H1 (cell line): ENCODE data around the gene KRT81.

Experiments
- ATF3 ChIP-seq: IDR thresholded peaks from 2 replicates; pipeline ENCODE4 v1.6.1; 2011; ENCODE audit warnings: low read depth, mild to moderate bottlenecking, low read length; ENCODE audit not compliant: insufficient read depth
- CHD2 ChIP-seq: IDR thresholded peaks from 2 replicates; pipeline ENCODE4 v1.6.1; 2012; ENCODE audit warnings: low read length, improper control_type of control experiment
- CTBP2 ChIP-seq: IDR thresholded peaks from 2 replicates; pipeline ENCODE4 v1.7.0; 2011; ENCODE audit warnings: borderline replicate concordance, mild to moderate bottlenecking, moderate library complexity, mixed read lengths, low read length; ENCODE audit not compliant: insufficient read depth, insufficient read length
- CTCF ChIP-seq, 3 experiments: IDR thresholded peaks; 1 replicate in 2 of 3; 2 replicates in 1 of 3; pipeline versions ENCODE4 v1.5.1 to v1.6.1; 2011; ENCODE audit warnings: low read length in 3 of 3, mild to moderate bottlenecking in 3 of 3, inconsistent platforms in 2 of 3, low read depth in 1 of 3, moderate library complexity in 1 of 3; ENCODE audit not compliant: insufficient read depth in 1 of 3; ENCODE audit errors: control extremely low read depth in 1 of 3
- E2F6 ChIP-seq: IDR thresholded peaks from 2 replicates; pipeline ENCODE4 v1.6.1; 2012; ENCODE audit warnings: inconsistent platforms
- EP300 ChIP-seq, 2 experiments: IDR thresholded peaks; 1 replicate in 1 of 2; 2 replicates in 1 of 2; pipeline ENCODE4 v1.6.1; 2011 to 2012; ENCODE audit warnings: low read depth in 2 of 2, low read length in 2 of 2, mild to moderate bottlenecking in 2 of 2, borderline replicate concordance in 1 of 2, inconsistent platforms in 1 of 2, moderate library complexity in 1 of 2
- PHF8 ChIP-seq: fragments of 200-600 bp; sonication (generic); conservative IDR thresholded peaks from 2 replicates; pipeline ENCODE4 v1.7.1; 2012; ENCODE audit warnings: low read depth, mild to moderate bottlenecking, inconsistent platforms, low read length, moderate library complexity
- POLR2A ChIP-seq, 2 experiments: IDR thresholded peaks; 1 replicate in 1 of 2; 2 replicates in 1 of 2; pipeline ENCODE4 v1.6.1; 2011; ENCODE audit warnings: low read depth in 2 of 2, low read length in 2 of 2, mild to moderate bottlenecking in 2 of 2; ENCODE audit errors: control extremely low read depth in 1 of 2
- POLR2AphosphoS5 ChIP-seq: IDR thresholded peaks from 2 replicates; pipeline ENCODE4 v1.6.1; 2011; ENCODE audit warnings: low read depth, low read length
- SP1 ChIP-seq: IDR thresholded peaks from 2 replicates; pipeline ENCODE4 v1.6.1; 2011; ENCODE audit warnings: low read depth, low read length
- SP2 ChIP-seq: IDR thresholded peaks from 2 replicates; pipeline ENCODE4 v1.6.1; 2012; ENCODE audit warnings: mild to moderate bottlenecking, low read length, inconsistent platforms

GRCh38 chr12:52323001-52323400 lies 31.7 kb upstream of the KRT81 start:
- TF ChIP-seq ATF3 = no peak
- no peak for TF ChIP-seq EP300 (IDR thresholded peaks at IDR 0.05; ENCODE audit: borderline replicate concordance in 1 of 2, low read depth in 2 of 2, low read length in 2 of 2)
- TF ChIP-seq E2F6 = no peak
- no peak for TF ChIP-seq POLR2AphosphoS5
- TF ChIP-seq CTBP2 = no peak
- TF ChIP-seq PHF8 = no peak
- TF ChIP-seq CTCF (IDR thresholded peaks at IDR 0.05; ENCODE audit: control extremely low read depth in 1 of 3, insufficient read depth in 1 of 3, low read depth in 1 of 3, low read length in 3 of 3) = no peak
- TF ChIP-seq SP1 = no peak
- TF ChIP-seq POLR2A (IDR thresholded peaks at IDR 0.05; ENCODE audit: control extremely low read depth in 1 of 2, low read depth in 2 of 2, low read length in 2 of 2) = no peak
- TF ChIP-seq SP2 = no peak
- no peak for TF ChIP-seq CHD2
